ENCODE results near the gene ATF1. TPM values are rescaled to one million over a fixed set of nuclear protein-coding genes. Genes with fewer than 3 reads are reported as not detected.

Gene ATF1
- total and polyA plus RNA-seq, 8 donors = 0.58 to 42.0 (median 14.5) TPM

GRCh38 chr12:50776749-50777728 lies 13.1 kb downstream of the ATF1 start:
- DNase-seq = no peak
- TF ChIP-seq EP300 (IDR thresholded peaks at IDR 0.05) (no peak), POLR2AphosphoS5 (IDR thresholded peaks at IDR 0.05) (no peak), CTCF (IDR thresholded peaks at IDR 0.05) (no peak), POLR2A (IDR thresholded peaks at IDR 0.05) (no peak)
- Histone ChIP-seq H3K27ac (no peak overlapping the region), H3K4me3 (no peak overlapping the region), H3K9me3 (no peaks in the 10 kb centered on the region), H3K27me3 (no peaks in the 10 kb centered on the region), H3K4me1 (peaks cover 0 to 16% (median 0%) of the 10 kb centered on the region in 4 donors), H3K36me3 (peaks cover 6 to 22% (median 19%) of the 10 kb centered on the region in 4 donors)
- 76 to 81% (median 79%) methylated on average over 9 of the region's 9 CpGs for WGBS, 5 donors
- intact Hi-C loops (cut with DNase I; ENCODE audit: low total_unique reads) = no loop called here

GRCh38 chr12:50778663-50779590 lies 15.0 kb downstream of the ATF1 start:
- H3K9me3 ChIP-seq = no peaks in the 10 kb centered on the region
- intact Hi-C loops (cut with DNase I; ENCODE audit: low total_unique reads) = no loop called here
- no peaks in the 10 kb centered on the region for H3K27me3 ChIP-seq
- no peak for DNase-seq
- peaks cover 0 to 12% (median 0%) of the 10 kb centered on the region in 4 donors for H3K4me1 ChIP-seq
- peaks cover 6 to 37% (median 30%) of the 10 kb centered on the region in 4 donors for H3K36me3 ChIP-seq
- H3K4me3 ChIP-seq = no peak overlapping the region
- TF ChIP-seq EP300 (IDR thresholded peaks at IDR 0.05) = no peak
- no peak for TF ChIP-seq POLR2AphosphoS5 (IDR thresholded peaks at IDR 0.05)
- no peak for TF ChIP-seq POLR2A (IDR thresholded peaks at IDR 0.05)
- no peak for TF ChIP-seq CTCF (IDR thresholded peaks at IDR 0.05)
- no peak overlapping the region for H3K27ac ChIP-seq
- 87 to 97% (median 92%) methylated on average over 8 of the region's 8 CpGs for WGBS, 5 donors

DNA sequence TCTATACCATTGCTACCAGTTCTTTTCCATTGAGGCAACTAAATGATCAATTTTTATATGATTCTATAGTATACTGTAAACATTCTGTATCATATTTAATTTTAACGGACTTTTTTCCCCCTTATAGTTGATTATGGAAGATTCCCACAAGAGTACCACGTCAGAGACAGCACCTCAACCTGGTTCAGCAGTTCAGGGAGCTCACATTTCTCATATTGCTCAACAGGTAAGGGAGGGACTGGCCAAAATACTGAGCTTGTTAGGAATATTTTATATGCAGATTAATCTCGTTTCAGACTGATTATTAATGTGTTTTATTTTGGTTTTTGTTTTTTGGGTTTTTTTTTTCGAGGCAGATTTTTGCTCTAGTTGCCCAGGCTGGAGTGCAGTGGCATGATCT lies 16.1 kb downstream of the ATF1 start:
- Histone ChIP-seq H3K4me1 (peaks cover 0 to 12% (median 2%) of the 10 kb centered on the region in 4 donors), H3K9me3 (no peaks in the 10 kb centered on the region), H3K4me3 (no peak overlapping the region), H3K27me3 (no peaks in the 10 kb centered on the region), H3K36me3 (peaks cover 6 to 40% (median 31%) of the 10 kb centered on the region in 4 donors), H3K27ac (no peak overlapping the region)
- intact Hi-C loops (cut with DNase I; ENCODE audit: low total_unique reads) = no loop called here
- WGBS, 5 donors = 92 to 98% (median 94%) methylated on average over 4 of the region's 4 CpGs
- DNase-seq = no peak
- no peak for TF ChIP-seq EP300 (IDR thresholded peaks at IDR 0.05)
- TF ChIP-seq CTCF (IDR thresholded peaks at IDR 0.05) = no peak
- TF ChIP-seq POLR2A (IDR thresholded peaks at IDR 0.05) = no peak
- no peak for TF ChIP-seq POLR2AphosphoS5 (IDR thresholded peaks at IDR 0.05)

- Histone ChIP-seq H3K4me3 (no peak overlapping the region), H3K27me3 (no peaks in the 10 kb centered on the region), H3K36me3 (peaks cover 6 to 46% (median 39%) of the 10 kb centered on the region in 4 donors), H3K27ac (no peak overlapping the region), H3K4me1 (peaks cover 4 to 25% (median 10%) of the 10 kb centered on the region in 4 donors), H3K9me3 (no peaks in the 10 kb centered on the region)
- DNase-seq = no peak
- WGBS, 5 donors = 87 to 95% (median 88%) methylated on average over 4 of the region's 4 CpGs
- intact Hi-C loops (cut with DNase I; ENCODE audit: low total_unique reads) = no loop called here
- TF ChIP-seq CTCF (IDR thresholded peaks at IDR 0.05) (no peak), POLR2AphosphoS5 (IDR thresholded peaks at IDR 0.05) (no peak)
Measured at GRCh38 chr12:50784501-50784900, 20.6 kb downstream of the ATF1 start.

Measured in stomach (tissue), 9 donors.